Esophagus squamous epithelium (tissue), 5 donors: ENCODE data around the gene CEP250. TPM values are rescaled to one million over a fixed set of nuclear protein-coding genes. Genes with fewer than 3 reads are reported as not detected.

Source experiments
- DNase-seq: peaks from one replicate; lab custom pipeline; 2025; lab: John Stamatoyannopoulos, UW
- H3K27ac ChIP-seq, 4 donors: fragments of 200-600 bp; sonication (generic); one replicate each; pipeline ENCODE4 v1.5.1; 2016 to 2019; ENCODE audit warnings: mild to moderate bottlenecking in 1 of 4
- H3K27me3 ChIP-seq, 4 donors: fragments of 200-600 bp; sonication (generic); 1 replicate in 3 of 4; 2 replicates in 1 of 4; pipeline versions ENCODE4 v1.5.1 to v1.6.0; 2017 to 2021; ENCODE audit warnings: antibody characterized with exemption in 1 of 4
- H3K36me3 ChIP-seq, 3 donors: fragments of 200-600 bp; sonication (generic); one replicate each; pipeline ENCODE4 v1.5.1; 2016 to 2019
- H3K4me1 ChIP-seq, 3 donors: fragments of 200-600 bp; sonication (generic); one replicate each; pipeline ENCODE4 v1.5.1; 2017 to 2019
- H3K4me3 ChIP-seq, 4 donors: fragments of 200-600 bp; sonication (generic); 1 replicate in 3 of 4; 2 replicates in 1 of 4; pipeline ENCODE4 v1.5.1; 2016 to 2019; ENCODE audit warnings: mild to moderate bottlenecking in 2 of 4, moderate library complexity in 1 of 4
- H3K9me3 ChIP-seq, 3 donors: fragments of 200-600 bp; sonication (generic); one replicate each; pipeline ENCODE4 v1.5.1; 2016 to 2019
- CTCF ChIP-seq, 6 experiments: fragments of 450-650 bp in 4 of 6; fragments of 200-600 bp in 2 of 6; sonication (generic) in 2 of 6; IDR thresholded peaks; one replicate each; pipeline ENCODE4 v1.5.1; 2016 to 2019; ENCODE audit warnings: antibody characterized with exemption in 6 of 6, mild to moderate bottlenecking in 4 of 6, moderate library complexity in 4 of 6
- POLR2A ChIP-seq, 4 donors: fragments of 450-650 bp; IDR thresholded peaks; one replicate each; pipeline ENCODE4 v1.6.1; 2017; ENCODE audit warnings: antibody characterized with exemption in 4 of 4, mild to moderate bottlenecking in 4 of 4, moderate library complexity in 3 of 4
- whole genome bisulfite sequencing, 2 donors: methylation state at CpG; one replicate each; pipeline ENCODE4 v1.1.5; 2018; 5-methylcytosine and 5-hydroxymethylcytosine counted together
- intact Hi-C: fragments of 100-400 bp; cut with DNase I; formaldehyde crosslinking; loops from one replicate; pipeline ENCODE4 v1.15.0; 2022
- total RNA-seq, 4 donors: library from RNA; depleted of rRNA; stranded (reverse); fragments of >200 nt; gene quantifications; one replicate each; pipeline ENCODE4 v1.1.0, GENCODE V29; 2016
- donor health status: DM: yes; HTN: yes; CAD: no.

CEP250 gene
- total RNA-seq, 4 donors from 2014 or later = 10.6 to 22.7 (median 16.6) TPM

GRCh38 chr20:35518955-35519354, 63.6 kb downstream of the CEP250 start:
- no peaks in the 10 kb centered on the region for H3K9me3 ChIP-seq
- no peak overlapping the region for H3K27ac ChIP-seq
- WGBS, 2 donors = 88 to 91% methylated on average over 9 of the region's 9 CpGs
- DNase-seq = no peak
- peaks cover 0 to 20% (median 0%) of the 10 kb centered on the region in 3 donors for H3K36me3 ChIP-seq
- no peaks in the 10 kb centered on the region for H3K27me3 ChIP-seq
- no peaks in the 10 kb centered on the region for H3K4me1 ChIP-seq
- H3K4me3 ChIP-seq = no peak overlapping the region
- TF ChIP-seq POLR2A (IDR thresholded peaks at IDR 0.05) (no peak), CTCF (IDR thresholded peaks at IDR 0.05) (no peak)
- intact Hi-C loops = no loop called here

DNA sequence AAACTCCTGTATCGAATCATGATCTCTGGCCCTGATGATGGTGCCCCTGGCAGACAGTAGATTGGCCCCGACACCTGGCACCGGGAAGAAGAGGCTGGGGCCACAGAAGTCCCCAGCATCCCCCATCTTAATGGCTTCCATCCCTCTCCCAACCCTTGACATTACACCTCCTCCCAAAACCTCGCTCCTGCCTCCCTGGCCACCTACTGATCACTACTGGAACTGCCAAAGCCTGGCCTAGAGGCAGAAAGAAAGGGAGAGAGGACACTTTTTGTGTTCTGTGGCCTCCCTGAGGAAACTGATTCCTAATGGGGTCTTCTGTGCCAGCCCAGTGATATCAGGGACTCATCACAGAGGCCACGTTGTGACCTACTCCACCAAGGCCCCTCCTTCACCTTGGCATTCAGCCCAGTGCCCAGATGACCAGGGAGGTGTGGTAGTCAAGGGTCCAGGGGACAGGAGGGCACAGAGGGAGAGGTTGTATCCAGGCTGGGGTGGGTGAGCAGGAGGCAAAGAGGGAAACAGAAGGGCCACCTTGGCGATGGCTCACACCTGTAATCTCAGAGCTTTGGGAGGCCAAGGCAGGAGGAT, 68.0 kb downstream of the CEP250 start:
- no peak overlapping the region for H3K4me3 ChIP-seq
- no peak overlapping the region for H3K27ac ChIP-seq
- no peak for DNase-seq
- intact Hi-C loops = no loop called here
- TF ChIP-seq CTCF (IDR thresholded peaks at IDR 0.05) (peak in 4 of 6 experiments; percentile 19 to 54 (median 34)), POLR2A (IDR thresholded peaks at IDR 0.05) (no peak)
- no peaks in the 10 kb centered on the region for H3K36me3 ChIP-seq
- H3K4me1 ChIP-seq = no peaks in the 10 kb centered on the region
- no peaks in the 10 kb centered on the region for H3K9me3 ChIP-seq
- WGBS, 2 donors = 70 to 85% methylated on average over 2 to 4 of the region's 6 CpGs
- H3K27me3 ChIP-seq = no peaks in the 10 kb centered on the region

DNA sequence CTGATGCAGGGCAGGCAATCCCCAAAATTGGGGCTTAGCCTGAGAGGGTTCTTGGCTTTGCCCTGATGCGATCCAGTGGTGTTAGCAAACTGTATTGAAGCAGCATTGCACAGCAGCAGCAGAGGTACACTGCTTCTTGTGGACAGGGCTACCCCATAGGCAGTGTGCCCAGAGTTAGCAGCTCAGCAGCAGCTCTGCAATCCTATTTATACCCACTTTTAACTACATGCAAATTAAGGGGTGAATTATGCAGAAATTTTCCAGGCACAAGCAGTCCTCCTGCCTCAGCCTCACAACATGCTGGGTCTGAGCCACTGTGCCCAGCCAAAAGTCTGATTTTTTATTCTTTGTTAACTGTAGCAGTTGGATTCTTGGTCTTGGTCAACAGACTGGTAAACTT, 70.2 kb downstream of the CEP250 start:
- intact Hi-C loops = no loop called here
- Histone ChIP-seq H3K4me1 (no peaks in the 10 kb centered on the region), H3K27me3 (no peaks in the 10 kb centered on the region), H3K36me3 (no peaks in the 10 kb centered on the region), H3K9me3 (no peaks in the 10 kb centered on the region), H3K4me3 (no peak overlapping the region), H3K27ac (no peak overlapping the region)
- WGBS, 2 donors = 73 to 100% methylated on average over 1 of the region's 1 CpG
- no peak for DNase-seq
- TF ChIP-seq POLR2A (IDR thresholded peaks at IDR 0.05) (no peak), CTCF (IDR thresholded peaks at IDR 0.05) (no peak)

DNA sequence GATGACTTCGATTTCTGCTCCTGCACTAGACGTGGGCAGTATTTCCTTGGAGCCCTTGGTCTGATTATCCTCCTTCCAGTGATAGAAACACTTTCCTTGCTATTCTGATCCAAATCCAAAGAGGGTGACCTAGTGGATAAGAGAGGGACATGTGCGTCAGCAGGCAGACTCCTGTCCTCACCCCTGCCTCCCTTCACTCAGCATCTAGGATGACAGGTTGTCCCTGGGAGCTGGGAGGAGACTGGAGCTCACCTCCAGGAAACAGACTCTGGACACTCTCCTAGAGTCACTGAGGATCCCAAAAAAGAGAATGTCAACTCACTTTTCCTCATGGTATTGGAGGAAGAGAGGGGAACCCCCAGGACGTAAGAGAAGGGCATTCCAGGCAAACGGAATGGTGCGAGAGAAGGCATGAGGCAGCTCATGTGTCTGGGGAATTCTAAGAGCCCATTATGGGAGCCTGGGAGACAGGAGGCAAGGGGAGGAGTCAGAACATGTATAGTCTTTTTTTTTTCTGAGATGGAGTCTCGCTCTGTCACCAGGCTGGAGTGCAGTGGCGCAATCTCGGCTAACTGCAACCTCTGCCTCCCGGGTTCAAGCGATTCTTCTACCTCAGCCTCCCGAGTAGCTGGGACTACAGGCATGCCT, 71.8 kb downstream of the CEP250 start:
- WGBS, 2 donors = 74 to 82% methylated on average over 11 to 12 of the region's 12 CpGs
- Histone ChIP-seq H3K4me1 (no peaks in the 10 kb centered on the region), H3K4me3 (no peak overlapping the region), H3K9me3 (no peaks in the 10 kb centered on the region), H3K36me3 (no peaks in the 10 kb centered on the region), H3K27ac (no peak overlapping the region), H3K27me3 (no peaks in the 10 kb centered on the region)
- no peak for TF ChIP-seq POLR2A (IDR thresholded peaks at IDR 0.05)
- TF ChIP-seq CTCF (IDR thresholded peaks at IDR 0.05) = no peak
- no peak for DNase-seq
- intact Hi-C loops = no loop called here

DNA sequence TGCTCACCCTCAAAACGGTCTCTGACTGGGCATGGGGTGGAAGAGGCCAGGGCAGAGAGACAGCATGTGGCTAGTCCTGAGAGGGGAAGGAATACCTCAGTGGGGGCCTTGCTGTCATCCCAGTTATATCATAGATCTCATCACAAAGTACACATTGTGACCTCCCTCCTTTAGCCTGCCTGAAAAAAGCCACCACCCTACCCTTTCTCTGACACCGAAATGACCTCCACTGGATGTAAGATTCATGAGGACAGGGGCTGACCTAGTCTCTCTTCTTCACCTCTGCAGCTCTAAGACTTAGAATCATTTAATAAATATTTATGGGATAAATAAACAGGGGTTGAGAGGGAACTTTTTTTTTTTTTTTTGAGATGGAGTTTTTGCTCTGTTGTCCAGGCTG, 74.2 kb downstream of the CEP250 start, which contains the start of gene C20orf173:
Gene C20orf173 (minus strand): TSS at position 101 of the 400 bp plus-strand sequence. CDS start 279 bp downstream, outside the sequence.
- TF ChIP-seq POLR2A (IDR thresholded peaks at IDR 0.05) = no peak
- TF ChIP-seq CTCF (IDR thresholded peaks at IDR 0.05) = no peak
- intact Hi-C loops = no loop called here

More for the DNA sequence above, 74.2 kb downstream of the CEP250 start, which contains the start of gene C20orf173:
- no peak within 1 kb of the TSS for H3K4me3 ChIP-seq
- WGBS, 2 donors = 92 to 95% methylated on average over 2 of the region's 2 CpGs
- no peaks in the 10 kb centered on the region for H3K4me1 ChIP-seq
- H3K27me3 ChIP-seq = no peaks in the 10 kb centered on the region
- H3K9me3 ChIP-seq = no peaks in the 10 kb centered on the region
- H3K36me3 ChIP-seq = no peaks in the 10 kb centered on the region
- H3K27ac ChIP-seq = no peak within 1 kb of the TSS
- DNase-seq = no peak
